NCI-H1048 (cell line): ENCODE data around the gene CPNE9.

Experiments
- DNase-seq: peaks from one replicate; lab custom pipeline; 2025; lab: John Stamatoyannopoulos, UW

Gene CPNE9, protein sequence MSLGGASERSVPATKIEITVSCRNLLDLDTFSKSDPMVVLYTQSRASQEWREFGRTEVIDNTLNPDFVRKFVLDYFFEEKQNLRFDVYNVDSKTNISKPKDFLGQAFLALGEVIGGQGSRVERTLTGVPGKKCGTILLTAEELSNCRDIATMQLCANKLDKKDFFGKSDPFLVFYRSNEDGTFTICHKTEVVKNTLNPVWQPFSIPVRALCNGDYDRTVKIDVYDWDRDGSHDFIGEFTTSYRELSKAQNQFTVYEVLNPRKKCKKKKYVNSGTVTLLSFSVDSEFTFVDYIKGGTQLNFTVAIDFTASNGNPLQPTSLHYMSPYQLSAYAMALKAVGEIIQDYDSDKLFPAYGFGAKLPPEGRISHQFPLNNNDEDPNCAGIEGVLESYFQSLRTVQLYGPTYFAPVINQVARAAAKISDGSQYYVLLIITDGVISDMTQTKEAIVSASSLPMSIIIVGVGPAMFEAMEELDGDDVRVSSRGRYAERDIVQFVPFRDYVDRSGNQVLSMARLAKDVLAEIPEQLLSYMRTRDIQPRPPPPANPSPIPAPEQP

DNA sequence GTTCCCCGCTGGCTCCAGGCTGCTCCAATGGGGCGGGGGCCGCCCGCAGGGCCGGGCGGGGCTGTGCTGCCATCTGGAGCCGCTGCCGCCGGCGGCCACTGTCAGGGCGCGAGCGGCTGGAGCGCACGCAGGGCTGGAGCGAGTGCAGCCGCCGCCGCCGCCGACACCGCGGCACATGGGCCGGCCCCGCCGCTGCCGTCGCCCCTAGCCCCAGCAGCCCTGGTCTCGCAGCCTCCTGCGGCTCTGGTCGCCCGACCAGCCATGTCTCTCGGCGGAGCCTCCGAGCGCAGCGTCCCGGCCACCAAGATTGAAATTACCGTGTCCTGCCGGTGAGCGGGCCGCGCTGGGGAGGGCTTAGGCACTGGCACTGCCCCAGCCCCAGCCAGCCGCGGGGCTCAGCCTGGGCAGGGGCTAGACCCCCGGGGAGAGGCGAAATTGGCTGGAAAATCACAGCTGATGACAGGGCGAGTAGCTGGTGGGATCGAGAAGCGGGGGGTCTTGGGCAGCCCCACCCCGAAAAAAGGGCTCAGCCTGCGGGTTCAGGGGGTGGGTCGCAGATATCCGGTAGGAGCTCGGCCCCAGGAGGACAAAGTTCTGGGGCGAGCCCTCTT is at the start of gene CPNE9:
TSS of gene CPNE9 (plus strand) at position 98 of the 611 bp plus-strand sequence. CDS start at position 262, 164 bp downstream.
- no peak for DNase-seq

DNA sequence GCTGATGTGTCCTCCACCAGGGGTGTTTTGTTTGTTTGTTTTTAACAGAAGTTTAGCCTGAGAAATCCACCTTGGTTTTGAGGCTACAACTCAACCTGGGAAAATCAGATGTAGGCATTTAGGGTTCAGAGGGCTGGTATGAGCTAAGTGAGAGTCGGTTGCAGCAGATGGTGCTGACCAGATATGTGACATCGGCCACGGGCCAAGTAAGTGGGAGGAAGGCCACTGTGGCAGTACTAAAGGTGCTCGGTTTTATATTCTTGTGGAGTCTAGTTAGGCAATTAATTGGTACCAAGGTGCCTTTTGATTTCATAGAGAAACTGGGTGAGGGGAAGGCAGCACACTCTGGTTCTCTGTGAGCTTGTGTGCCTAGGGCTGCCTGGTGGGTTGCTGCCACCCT is 43.8 kb upstream of the CPNE9 start:
- DNase-seq = no peak

DNA sequence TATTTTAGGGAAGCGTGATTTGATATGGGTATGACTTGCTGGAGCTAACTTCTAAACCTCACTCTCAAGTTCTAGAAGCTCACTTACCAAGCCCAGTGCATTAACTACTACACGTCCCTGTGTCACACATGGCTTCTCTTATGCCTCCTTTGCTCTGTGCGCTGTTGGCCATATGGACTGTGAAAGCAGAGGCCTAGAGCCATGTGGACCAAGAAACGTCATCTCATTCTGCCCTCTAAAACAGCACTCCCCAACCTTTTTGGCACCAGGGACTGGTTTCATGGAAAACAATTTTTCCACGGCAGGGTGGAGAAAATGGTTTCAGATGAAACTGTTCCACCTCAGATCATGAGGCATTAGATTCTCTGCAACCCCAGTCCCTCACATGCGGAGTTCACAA is 42.7 kb upstream of the CPNE9 start:
- DNase-seq = no peak

- DNase-seq = no peak
Observed at GRCh38 chr3:9664119-9664751, 39.4 kb upstream of the CPNE9 start.

DNA sequence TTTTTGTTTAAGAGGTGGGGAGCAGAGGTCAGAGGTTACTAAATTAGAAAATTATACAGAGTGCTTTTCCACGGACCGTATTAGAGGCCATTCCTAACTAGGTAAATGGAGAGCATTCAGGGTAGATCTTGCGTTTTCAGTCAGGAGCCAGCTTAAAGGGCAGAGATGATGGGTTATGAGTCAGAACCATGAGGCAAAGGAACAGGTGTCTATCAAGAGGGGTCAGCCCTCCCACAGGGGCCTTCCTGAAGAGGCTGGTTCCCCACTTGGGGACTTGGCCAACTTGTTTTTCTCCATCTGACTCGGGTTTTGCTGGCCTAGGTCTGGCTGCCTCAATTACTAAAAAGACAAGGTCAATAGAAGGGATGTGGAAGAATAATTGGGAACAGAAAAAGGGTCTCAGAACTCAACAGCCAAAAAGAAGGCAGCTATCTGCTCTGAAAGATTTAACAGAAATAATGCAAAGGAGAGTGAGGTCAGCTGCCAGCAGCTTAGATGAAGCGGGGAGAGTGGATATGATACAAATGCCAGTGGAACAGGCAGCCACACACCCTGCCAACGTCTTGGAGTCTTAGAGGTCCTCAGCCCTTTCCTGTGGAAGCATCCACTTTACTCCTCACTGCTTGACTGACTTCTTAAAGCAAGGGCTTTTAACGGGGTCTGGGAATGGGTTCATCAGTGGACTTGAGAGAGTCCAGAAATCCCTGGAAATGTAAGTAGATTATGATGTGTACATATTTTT is 36.8 kb upstream of the CPNE9 start:
- no peak for DNase-seq

DNA sequence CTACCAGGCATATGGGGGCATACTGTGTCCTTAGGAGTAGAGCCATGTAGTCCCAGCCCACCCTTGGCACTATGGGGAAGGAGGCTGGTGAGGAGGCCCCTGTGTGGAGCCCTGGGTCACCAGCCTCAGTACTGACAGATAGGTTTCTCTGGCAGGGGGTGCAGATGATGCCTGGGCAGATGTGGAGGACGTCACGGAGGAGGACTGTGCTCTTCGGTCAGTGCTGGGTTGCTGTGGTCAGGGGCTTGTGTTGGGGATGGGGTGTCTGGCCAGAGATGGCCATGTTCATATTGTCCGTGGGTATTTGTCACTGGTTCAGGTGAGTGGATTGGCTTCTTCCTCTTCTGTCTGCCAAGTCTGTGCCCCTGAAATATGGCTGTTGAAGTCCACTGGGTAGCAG is 34.4 kb upstream of the CPNE9 start:
- DNase-seq = no peak

- no peak for DNase-seq
Observed at GRCh38 chr3:9669720-9670432, 33.8 kb upstream of the CPNE9 start.

- no peak for DNase-seq
Observed at GRCh38 chr3:9673082-9673481, 30.6 kb upstream of the CPNE9 start.

GRCh38 chr3:9673752-9674151 is 29.9 kb upstream of the CPNE9 start:
- no peak for DNase-seq

GRCh38 chr3:9675736-9676290 is 27.8 kb upstream of the CPNE9 start:
- DNase-seq = no peak

GRCh38 chr3:9676785-9677184 is 26.8 kb upstream of the CPNE9 start:
- DNase-seq = no peak

GRCh38 chr3:9678493-9678892 is 25.1 kb upstream of the CPNE9 start:
- DNase-seq = no peak

GRCh38 chr3:9679476-9680080 is 24.1 kb upstream of the CPNE9 start:
- DNase-seq = no peak

DNA sequence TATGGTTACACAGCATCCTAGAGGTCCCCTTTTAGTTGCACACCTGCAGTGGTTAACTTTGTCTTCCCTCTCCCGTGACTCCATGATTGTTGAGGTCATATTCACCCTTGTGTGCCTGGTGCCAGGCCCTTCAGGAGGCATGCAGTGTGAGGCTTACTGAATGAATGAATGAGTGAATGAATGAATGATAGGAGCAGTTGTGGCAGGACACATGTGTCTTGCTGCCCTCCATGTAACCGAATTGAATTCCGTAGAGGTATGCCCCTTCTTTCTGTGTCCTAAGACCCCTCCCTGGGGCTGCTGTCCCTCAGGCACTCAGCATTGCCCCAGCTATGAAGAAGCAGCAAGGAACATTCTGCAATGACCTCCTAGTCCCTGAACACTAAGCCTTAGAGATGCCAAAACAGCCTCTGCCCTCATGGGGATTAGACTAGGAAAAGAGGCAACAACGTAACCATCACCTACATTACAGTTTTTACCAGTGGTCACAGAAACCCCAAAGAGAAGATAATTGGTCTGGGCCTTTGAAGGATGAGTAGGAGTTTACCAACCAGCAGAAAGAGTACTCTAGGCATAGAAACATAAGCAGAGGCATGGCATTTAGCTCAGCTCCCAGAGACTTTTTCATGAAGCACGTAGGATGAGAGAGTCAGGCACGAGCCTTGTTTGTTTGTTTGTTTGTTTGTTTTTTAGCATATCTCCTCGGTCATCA is 22.5 kb upstream of the CPNE9 start:
- DNase-seq = no peak

- no peak for DNase-seq
Observed at GRCh38 chr3:9681723-9682081, 21.9 kb upstream of the CPNE9 start.

DNA sequence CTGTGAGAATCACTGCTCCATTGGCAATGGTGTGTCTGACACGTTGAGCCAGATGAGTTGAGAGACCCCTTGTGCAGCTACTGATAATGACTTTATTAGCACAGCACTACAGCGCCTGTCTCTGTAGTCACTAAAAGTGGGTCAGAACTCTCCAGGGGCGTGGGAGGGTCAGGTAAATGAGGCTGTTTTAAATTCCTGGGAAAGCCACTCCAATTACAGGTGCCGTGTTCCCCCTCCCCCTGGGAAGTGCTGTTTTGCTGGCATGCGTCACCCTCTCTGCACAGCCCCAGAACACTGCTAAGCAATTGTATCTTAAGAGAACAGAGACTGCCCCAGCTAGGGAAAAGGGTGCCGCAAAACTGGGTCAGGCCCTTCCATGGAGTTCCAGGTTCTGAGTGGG is 21.5 kb upstream of the CPNE9 start:
- no peak for DNase-seq

DNA sequence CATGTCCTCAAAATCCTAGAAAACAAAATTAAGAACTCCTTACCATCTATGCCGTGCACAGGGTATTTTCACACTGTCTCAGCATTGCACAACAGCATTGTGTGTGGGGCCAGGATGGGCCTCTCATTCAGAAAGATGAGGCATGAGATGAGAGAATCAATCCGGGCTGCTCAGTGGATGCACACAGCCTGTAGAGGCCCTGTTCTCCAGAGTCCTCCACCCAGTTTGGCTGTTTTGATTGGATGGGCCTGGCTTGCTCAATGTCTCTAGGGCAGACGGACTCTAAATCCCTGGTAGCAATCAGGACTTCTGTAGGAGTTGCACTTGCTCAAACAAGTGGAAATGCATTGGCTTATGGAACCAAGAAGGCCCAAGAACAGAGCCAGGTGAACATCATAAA is 20.2 kb upstream of the CPNE9 start:
- DNase-seq = no peak

DNA sequence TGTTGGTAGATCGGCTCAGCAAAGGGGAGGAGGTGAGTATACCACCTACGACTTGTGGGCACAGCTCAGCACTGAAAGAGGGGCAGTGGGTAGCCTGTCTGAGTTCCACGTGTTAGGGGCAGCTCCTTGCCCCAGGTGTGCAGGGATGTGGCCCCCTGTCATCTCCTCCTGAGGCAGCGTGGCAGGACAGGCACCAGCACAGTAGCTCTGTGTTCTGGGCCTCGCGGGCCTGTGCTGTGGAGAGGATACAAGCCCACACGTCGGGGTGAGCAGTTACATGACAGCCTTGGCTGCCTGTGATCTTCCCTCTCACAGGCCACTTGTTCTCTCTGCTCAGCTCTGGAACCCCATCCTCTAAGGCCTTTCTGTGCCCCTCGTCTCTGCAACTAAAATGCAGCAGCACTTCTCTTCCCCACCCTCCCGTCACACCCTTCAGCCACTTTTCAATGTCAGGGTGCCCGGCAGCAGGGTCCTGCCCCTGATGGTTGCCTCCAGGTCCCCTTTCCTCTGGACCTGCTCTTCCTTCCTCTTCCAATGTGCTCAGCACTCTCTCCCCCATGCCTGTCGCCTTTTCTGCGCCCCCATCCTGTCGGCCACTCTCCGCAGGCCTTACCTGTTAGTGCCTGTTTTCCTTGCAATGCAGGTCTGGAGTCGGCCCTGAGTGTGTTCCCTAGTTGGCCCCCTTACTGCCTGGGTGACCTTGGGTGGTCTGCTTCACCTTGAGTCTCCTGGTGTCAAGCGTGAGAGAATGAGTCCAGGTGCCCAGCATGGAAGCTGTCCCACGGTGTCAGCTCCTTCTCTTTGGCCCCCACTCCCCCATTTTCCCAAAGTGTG is 18.2 kb upstream of the CPNE9 start:
- no peak for DNase-seq

- no peak for DNase-seq
Observed at GRCh38 chr3:9686050-9686550, 17.5 kb upstream of the CPNE9 start.
